OCI-LY7 (cell line): ENCODE measurements around the gene TOP2A. TPM values are rescaled to one million over a fixed set of nuclear protein-coding genes. Genes with fewer than 3 reads are reported as not detected.

Experiments
- BruUV-seq: library from RNA; stranded (reverse); fragments of 400-500 nt; replicated peaks from 2 replicates; lab custom pipeline; 2021; lab: Mats Ljungman, UMichigan
- CTCF ChIA-PET: fragments of 300-600 bp; sonication (Branson Sonifier 250); formaldehyde crosslinking; loops from one replicate; lab custom pipeline; 2022; ENCODE audit warnings: antibody characterized with exemption; ENCODE audit not compliant: unreplicated experiment; lab: Charles Lee
- POLR2A ChIA-PET: fragments of 300-600 bp; sonication (Branson Sonifier 250); formaldehyde crosslinking; loops from one replicate; lab custom pipeline; 2022; ENCODE audit warnings: antibody characterized with exemption; lab: Charles Lee
- DNase-seq: peaks from one replicate; pipeline ENCODE4 v3.0.0-alpha.2; 2015; ENCODE audit warnings: low spot score
- H2AFZ ChIP-seq: fragments of 200-600 bp; sonication (generic), shearing (Covaris generic); 2 replicates; pipeline ENCODE4 v1.6.1; 2014; ENCODE audit warnings: mild to moderate bottlenecking, antibody characterized with exemption, low read length, moderate library complexity
- H3K27ac ChIP-seq: fragments of 200-600 bp; sonication (generic); 2 replicates; pipeline ENCODE4 v1.5.1; 2014; ENCODE audit warnings: mixed run types, low read depth, mild to moderate bottlenecking, moderate library complexity, low read length, inconsistent platforms; ENCODE audit not compliant: poor library complexity, severe bottlenecking
- H3K36me3 ChIP-seq: fragments of 200-600 bp; sonication (generic); 2 replicates; pipeline ENCODE4 v1.6.1; 2014; ENCODE audit warnings: mild to moderate bottlenecking, antibody characterized with exemption, low read length, moderate library complexity, mixed read lengths; ENCODE audit not compliant: insufficient read depth
- H3K4me1 ChIP-seq: fragments of 200-600 bp; sonication (generic); 2 replicates; pipeline ENCODE4 v1.5.1; 2014; ENCODE audit warnings: mild to moderate bottlenecking, low read length; ENCODE audit not compliant: insufficient read depth, poor library complexity, severe bottlenecking
- H3K4me2 ChIP-seq: fragments of 200-600 bp; sonication (generic); 2 replicates; pipeline ENCODE4 v1.6.1; 2014; ENCODE audit warnings: mild to moderate bottlenecking, low read length
- H3K4me3 ChIP-seq: fragments of 200-600 bp; sonication (generic); 2 replicates; pipeline ENCODE4 v1.5.1; 2014; ENCODE audit warnings: mild to moderate bottlenecking, low read depth, low read length; ENCODE audit not compliant: poor library complexity, severe bottlenecking
- H3K79me2 ChIP-seq: fragments of 200-600 bp; sonication (generic); 2 replicates; pipeline ENCODE4 v1.6.1; 2016; ENCODE audit warnings: low read depth, mild to moderate bottlenecking, low read length, moderate library complexity, mixed read lengths; ENCODE audit not compliant: insufficient read depth
- H3K9me2 ChIP-seq: fragments of 200-600 bp; sonication (generic); 2 replicates; pipeline ENCODE4 v1.6.1; 2016; ENCODE audit warnings: mild to moderate bottlenecking, low read length, mixed read lengths; ENCODE audit not compliant: insufficient read depth
- H3K9me3 ChIP-seq: fragments of 200-600 bp; sonication (generic); 2 replicates; pipeline ENCODE4 v1.6.1; 2014; ENCODE audit warnings: mild to moderate bottlenecking, mixed run types, low read length, mixed read lengths
- H4K20me1 ChIP-seq: fragments of 200-600 bp; sonication (generic); 2 replicates; pipeline ENCODE4 v1.6.1; 2014; ENCODE audit warnings: mild to moderate bottlenecking, antibody characterized with exemption, low read length, moderate library complexity, mixed read lengths; ENCODE audit not compliant: insufficient read depth
- EZH2phosphoT487 ChIP-seq: fragments of 200-600 bp; sonication (generic); IDR thresholded peaks from 2 replicates; pipeline ENCODE4 v1.6.1; 2018; ENCODE audit warnings: low read depth, borderline replicate concordance, mild to moderate bottlenecking, mixed run types, antibody characterized with exemption, low read length, moderate library complexity, mixed read lengths
- intact Hi-C: fragments of 100-400 bp; cut with micrococcal nuclease; formaldehyde crosslinking; loops from one replicate; pipeline ENCODE4 v1.10.0; 2022; ENCODE audit not compliant: unreplicated experiment
- total RNA-seq, 2 experiments: library from RNA; depleted of rRNA in 1 of 2; stranded (reverse); fragments of >200 nt in 1 of 2; shearing (Covaris generic) in 1 of 2; gene quantifications; 2 replicates each; pipeline ENCODE4 v1.2.3, GENCODE V29; 2014 to 2022
- TF ChIP-seq, protein P1 (sequence below): fragments of 200-600 bp; sonication (generic); conservative IDR thresholded peaks from 2 replicates; pipeline ENCODE4 v1.5.1; 2014; ENCODE audit warnings: mild to moderate bottlenecking, antibody characterized with exemption, low read length, moderate library complexity, mixed read lengths

Gene TOP2A
- total RNA-seq, 2 experiments from 2014 or later = 293 to 340 TPM

- H3K79me2 ChIP-seq = no peaks in the 10 kb centered on the region
- no TSS peak for BruUV-seq
- ChIA-PET CTCF (no interaction called here), POLR2A (no interaction called here)
- no peak overlapping the region for H3K4me2 ChIP-seq
- no peaks in the 10 kb centered on the region for H3K9me2 ChIP-seq
- no peak for DNase-seq
- H2AFZ ChIP-seq = no peak overlapping the region
- no peaks in the 10 kb centered on the region for H3K9me3 ChIP-seq
- no peak overlapping the region for H3K27ac ChIP-seq
- intact Hi-C loops = no loop called here
- H3K4me3 ChIP-seq = no peak overlapping the region
- H4K20me1 ChIP-seq = no peaks in the 10 kb centered on the region
- H3K36me3 ChIP-seq = no peaks in the 10 kb centered on the region
- H3K4me1 ChIP-seq = no peaks in the 10 kb centered on the region
- TF ChIP-seq, protein P1, sequence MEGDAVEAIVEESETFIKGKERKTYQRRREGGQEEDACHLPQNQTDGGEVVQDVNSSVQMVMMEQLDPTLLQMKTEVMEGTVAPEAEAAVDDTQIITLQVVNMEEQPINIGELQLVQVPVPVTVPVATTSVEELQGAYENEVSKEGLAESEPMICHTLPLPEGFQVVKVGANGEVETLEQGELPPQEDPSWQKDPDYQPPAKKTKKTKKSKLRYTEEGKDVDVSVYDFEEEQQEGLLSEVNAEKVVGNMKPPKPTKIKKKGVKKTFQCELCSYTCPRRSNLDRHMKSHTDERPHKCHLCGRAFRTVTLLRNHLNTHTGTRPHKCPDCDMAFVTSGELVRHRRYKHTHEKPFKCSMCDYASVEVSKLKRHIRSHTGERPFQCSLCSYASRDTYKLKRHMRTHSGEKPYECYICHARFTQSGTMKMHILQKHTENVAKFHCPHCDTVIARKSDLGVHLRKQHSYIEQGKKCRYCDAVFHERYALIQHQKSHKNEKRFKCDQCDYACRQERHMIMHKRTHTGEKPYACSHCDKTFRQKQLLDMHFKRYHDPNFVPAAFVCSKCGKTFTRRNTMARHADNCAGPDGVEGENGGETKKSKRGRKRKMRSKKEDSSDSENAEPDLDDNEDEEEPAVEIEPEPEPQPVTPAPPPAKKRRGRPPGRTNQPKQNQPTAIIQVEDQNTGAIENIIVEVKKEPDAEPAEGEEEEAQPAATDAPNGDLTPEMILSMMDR = no peak
- no peak for TF ChIP-seq EZH2phosphoT487
Measured at GRCh38 chr17:40452216-40452787, 34.6 kb upstream of the TOP2A start.

DNA sequence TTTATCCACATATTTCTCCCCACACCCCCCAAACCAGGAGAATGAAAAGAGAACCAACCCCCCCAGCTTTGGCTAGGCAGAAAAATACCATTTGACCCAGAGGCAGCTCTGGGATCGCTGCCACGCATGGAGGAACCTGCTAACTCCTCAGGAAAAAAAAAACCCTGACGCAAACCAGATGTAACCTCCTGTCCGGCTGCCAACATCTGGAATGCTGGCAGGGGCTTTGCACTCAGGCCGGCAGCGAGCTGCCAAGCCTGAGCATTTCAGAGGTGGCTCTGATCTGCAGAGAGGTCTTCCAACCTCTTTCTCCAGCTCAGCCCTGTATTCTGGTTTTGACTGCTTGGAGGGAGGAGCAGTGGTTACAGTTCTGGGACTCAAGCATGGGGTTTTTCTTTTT is 33.7 kb upstream of the TOP2A start:
- DNase-seq = no peak
- Histone ChIP-seq H4K20me1 (no peaks in the 10 kb centered on the region), H3K36me3 (no peaks in the 10 kb centered on the region), H3K9me2 (no peaks in the 10 kb centered on the region), H3K9me3 (no peaks in the 10 kb centered on the region), H3K27ac (no peak overlapping the region), H3K4me1 (no peaks in the 10 kb centered on the region), H3K4me3 (no peak overlapping the region), H2AFZ (no peak overlapping the region), H3K4me2 (no peak overlapping the region), H3K79me2 (no peaks in the 10 kb centered on the region)
- TF ChIP-seq, protein P1 = no peak
- TF ChIP-seq EZH2phosphoT487 = no peak
- BruUV-seq = no TSS peak
- POLR2A ChIA-PET = no interaction called here
- CTCF ChIA-PET = no interaction called here
- intact Hi-C loops = no loop called here

GRCh38 chr17:40450175-40450574 is 32.5 kb upstream of the TOP2A start:
- intact Hi-C loops = no loop called here
- H2AFZ ChIP-seq = no peak overlapping the region
- H4K20me1 ChIP-seq = no peaks in the 10 kb centered on the region
- H3K9me2 ChIP-seq = no peaks in the 10 kb centered on the region
- ChIA-PET CTCF (no interaction called here), POLR2A (interaction anchor here (0.5 kb wide), 1 partner anchor 117 kb away, joined by 4 read pairs; no protein-coding TSS in a partner anchor)
- peak; percentile 55 for DNase-seq
- no TSS peak for BruUV-seq
- no peaks in the 10 kb centered on the region for H3K4me1 ChIP-seq
- H3K4me3 ChIP-seq = no peak overlapping the region
- H3K9me3 ChIP-seq = no peaks in the 10 kb centered on the region
- no peaks in the 10 kb centered on the region for H3K36me3 ChIP-seq
- no peaks in the 10 kb centered on the region for H3K79me2 ChIP-seq
- TF ChIP-seq EZH2phosphoT487 = no peak
- TF ChIP-seq, protein P1 = peak; percentile 80
- no peak overlapping the region for H3K4me2 ChIP-seq
- no peak overlapping the region for H3K27ac ChIP-seq
